HG03520 (cell line): ENCODE results near the gene MISP.
"Not testable (repeated sequence)": the region's sequence is repeated elsewhere in the genome, so short reads cannot be mapped to it uniquely, and the experiment has no call there.

Source experiments
- ATAC-seq: cut with Tn5 transposase; IDR thresholded peaks from one replicate; pipeline ENCODE4 v1.9.1; 2021; ENCODE audit warnings: mild to moderate bottlenecking, moderate library complexity; ENCODE audit not compliant: unreplicated experiment

Gene MISP

GRCh38 chr19:725461-726089 is 25.3 kb upstream of the MISP start:
- ATAC-seq: no peak

- no peak for ATAC-seq
Measured at GRCh38 chr19:726993-727956, 23.6 kb upstream of the MISP start.

GRCh38 chr19:728011-728410 is 22.9 kb upstream of the MISP start:
- ATAC-seq: no peak

- not testable (repeated sequence) for ATAC-seq
Measured at GRCh38 chr19:729564-729963, 21.3 kb upstream of the MISP start.

- no peak for ATAC-seq
Measured at GRCh38 chr19:729965-730668, 20.8 kb upstream of the MISP start.

GRCh38 chr19:731000-731399 is 19.9 kb upstream of the MISP start:
- no peak for ATAC-seq

- ATAC-seq: no peak
Measured at GRCh38 chr19:732148-733069, 18.5 kb upstream of the MISP start.

- no peak for ATAC-seq
Measured at GRCh38 chr19:734716-735115, 16.2 kb upstream of the MISP start.

- no peak for ATAC-seq
Measured at GRCh38 chr19:736125-736524, 14.8 kb upstream of the MISP start.

- ATAC-seq: no peak
Measured at GRCh38 chr19:737591-738093, 13.3 kb upstream of the MISP start.

GRCh38 chr19:738509-739128 is 12.3 kb upstream of the MISP start:
- no peak for ATAC-seq

GRCh38 chr19:739998-740715 is 10.8 kb upstream of the MISP start:
- no peak for ATAC-seq

- ATAC-seq: not testable (repeated sequence)
Measured at GRCh38 chr19:740816-741505, 10.0 kb upstream of the MISP start.

GRCh38 chr19:741506-742131 is 9.3 kb upstream of the MISP start:
- ATAC-seq: no peak

GRCh38 chr19:742540-743075 is 8.3 kb upstream of the MISP start:
- no peak for ATAC-seq

GRCh38 chr19:743168-743687 is 7.7 kb upstream of the MISP start:
- no peak for ATAC-seq

- ATAC-seq: not testable (repeated sequence)
Measured at GRCh38 chr19:745138-745537, 5.8 kb upstream of the MISP start.
